Activated CD4-positive, alpha-beta T cell treated with anti-CD3 and anti-CD28 coated beads for 48 hours (primary cell): ENCODE measurements around the gene SLC22A17.
A peak's percentile ranks its signal among the peaks of the same experiment; 100 is the strongest.

Experiments used
- DNase-seq: peaks from one replicate; pipeline ENCODE4 v3.0.0-alpha.2; 2020

Gene SLC22A17

DNA sequence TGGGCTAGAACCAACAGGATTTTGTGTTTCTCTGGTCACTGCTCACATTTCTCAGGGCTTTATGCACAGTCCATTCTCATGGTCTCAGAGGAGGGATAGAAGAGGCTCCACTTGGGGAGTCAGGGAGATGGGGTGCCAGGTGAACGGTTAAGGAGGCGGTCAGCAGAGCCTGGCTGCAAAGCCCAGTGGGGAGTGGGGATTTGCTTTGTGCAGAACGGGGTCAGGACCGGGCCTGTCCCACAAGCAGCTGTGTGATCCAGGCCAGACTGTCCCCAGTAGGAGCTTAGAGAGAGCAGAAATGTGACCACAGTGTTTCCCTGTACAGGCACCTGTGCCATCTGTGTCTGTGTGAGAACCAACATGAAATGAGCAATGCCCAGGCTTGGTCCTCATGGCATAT, 28.3 kb upstream of the SLC22A17 start:
- no peak for DNase-seq

DNA sequence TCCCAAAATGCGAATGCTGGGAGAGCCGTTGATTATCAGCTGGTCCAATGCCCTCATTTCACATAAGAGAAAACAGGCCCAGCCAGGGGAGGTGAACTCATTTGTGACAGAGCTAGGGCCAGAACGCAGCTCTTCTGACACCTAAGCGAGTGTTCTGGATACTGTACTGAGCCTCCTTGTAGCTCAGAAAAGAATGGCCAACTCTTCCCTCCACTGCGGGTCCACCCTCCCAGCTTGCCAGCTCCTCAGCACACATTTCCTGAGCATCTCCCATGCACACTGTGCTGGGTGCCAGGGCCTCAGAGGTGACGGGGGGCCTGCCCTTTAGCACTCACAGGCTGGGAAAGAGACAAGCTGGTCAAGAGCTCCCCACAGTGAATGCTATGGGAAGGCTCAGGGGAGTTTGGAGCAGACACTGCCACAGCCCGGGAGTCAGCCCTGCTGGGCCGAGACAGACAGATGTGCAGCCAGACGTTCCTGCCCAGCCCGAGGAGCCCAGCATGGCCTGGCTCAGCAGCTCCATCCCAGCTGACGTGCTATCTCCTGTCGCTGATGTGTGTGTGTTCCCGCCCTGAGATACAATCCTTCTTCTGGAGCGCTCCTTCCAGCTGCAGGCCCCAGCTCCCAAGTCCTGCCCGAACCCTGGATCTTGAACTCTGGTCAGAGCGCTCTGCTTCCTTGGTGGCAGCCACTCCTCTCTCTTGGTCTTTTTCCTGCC, 27.7 kb upstream of the SLC22A17 start:
- no peak for DNase-seq

- DNase-seq = peak; percentile 76
Measured at GRCh38 chr14:23379366-23380196, 26.9 kb upstream of the SLC22A17 start.

DNA sequence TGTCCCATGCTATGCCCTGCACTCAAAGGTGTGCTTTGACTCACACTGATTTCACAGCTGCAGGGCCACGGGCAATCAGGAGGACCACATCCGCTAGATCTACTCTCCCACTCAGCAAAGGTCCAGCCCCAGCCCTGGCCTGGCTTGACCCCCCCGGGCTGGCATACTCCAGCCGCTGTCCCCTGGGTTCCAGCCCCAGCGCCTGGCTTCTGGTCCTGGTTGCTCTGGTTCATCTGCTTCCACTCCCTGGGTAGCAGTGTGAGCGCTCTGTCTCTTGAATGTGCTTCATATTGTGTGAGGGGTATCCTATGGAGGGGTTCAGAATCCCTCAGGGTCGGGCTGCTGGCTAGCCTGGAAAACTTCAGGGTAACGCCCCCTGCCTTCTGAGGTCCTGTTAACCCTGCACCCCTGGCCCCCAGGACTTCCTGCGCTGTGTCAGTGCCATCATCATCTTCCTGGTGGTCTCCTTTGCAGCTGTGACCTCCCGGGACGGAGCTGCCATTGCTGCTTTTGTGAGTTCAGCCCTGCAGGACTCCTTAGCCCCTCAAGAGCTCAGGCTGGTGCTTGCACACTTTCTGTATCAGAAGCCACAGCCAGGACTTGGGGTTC, 26.0 kb upstream of the SLC22A17 start:
- no peak for DNase-seq

- DNase-seq = no peak
Measured at GRCh38 chr14:23377573-23378563, 25.2 kb upstream of the SLC22A17 start.

DNA sequence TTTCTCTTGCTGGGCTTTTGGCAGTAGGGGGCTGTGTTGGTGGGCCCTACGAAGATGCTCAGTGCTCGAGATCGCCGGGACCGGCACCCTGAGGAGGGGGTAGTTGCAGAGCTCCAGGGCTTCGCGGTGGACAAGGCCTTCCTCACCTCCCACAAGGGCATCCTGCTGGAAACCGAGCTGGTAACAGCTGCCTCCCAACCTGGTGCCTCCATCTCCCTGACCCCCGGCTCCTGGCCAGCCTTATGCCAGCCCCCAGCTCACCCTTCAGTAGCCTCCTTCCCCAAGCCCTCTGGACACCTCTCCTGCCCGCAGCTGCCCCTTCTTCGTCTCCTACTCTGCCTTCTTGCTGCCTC, 24.5 kb upstream of the SLC22A17 start:
- no peak for DNase-seq

GRCh38 chr14:23376482-23377197, 24.0 kb upstream of the SLC22A17 start, which contains the start of gene CMTM5:
Gene CMTM5, plus strand, starts transcription at chr14:23377046. Its CDS starts 206 bp downstream, at chr14:23377252.
- no peak for DNase-seq

DNA sequence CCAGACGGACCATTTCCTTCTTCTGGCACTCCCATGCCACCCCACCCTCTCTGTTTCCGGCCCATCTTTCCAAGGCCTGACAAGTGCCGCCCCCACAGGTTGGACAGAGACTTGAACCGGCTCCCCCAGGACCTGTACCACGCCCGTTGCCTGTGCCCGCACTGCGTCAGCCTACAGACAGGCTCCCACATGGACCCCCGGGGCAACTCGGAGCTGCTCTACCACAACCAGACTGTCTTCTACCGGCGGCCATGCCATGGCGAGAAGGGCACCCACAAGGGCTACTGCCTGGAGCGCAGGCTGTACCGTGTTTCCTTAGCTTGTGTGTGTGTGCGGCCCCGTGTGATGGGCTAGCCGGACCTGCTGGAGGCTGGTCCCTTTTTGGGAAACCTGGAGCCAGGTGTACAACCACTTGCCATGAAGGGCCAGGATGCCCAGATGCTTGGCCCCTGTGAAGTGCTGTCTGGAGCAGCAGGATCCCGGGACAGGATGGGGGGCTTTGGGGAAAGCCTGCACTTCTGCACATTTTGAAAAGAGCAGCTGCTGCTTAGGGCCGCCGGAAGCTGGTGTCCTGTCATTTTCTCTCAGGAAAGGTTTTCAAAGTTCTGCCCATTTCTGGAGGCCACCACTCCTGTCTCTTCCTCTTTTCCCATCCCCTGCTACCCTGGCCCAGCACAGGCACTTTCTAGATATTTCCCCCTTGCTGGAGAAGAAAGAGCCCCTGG, 23.0 kb upstream of the SLC22A17 start:
- DNase-seq = no peak

DNA sequence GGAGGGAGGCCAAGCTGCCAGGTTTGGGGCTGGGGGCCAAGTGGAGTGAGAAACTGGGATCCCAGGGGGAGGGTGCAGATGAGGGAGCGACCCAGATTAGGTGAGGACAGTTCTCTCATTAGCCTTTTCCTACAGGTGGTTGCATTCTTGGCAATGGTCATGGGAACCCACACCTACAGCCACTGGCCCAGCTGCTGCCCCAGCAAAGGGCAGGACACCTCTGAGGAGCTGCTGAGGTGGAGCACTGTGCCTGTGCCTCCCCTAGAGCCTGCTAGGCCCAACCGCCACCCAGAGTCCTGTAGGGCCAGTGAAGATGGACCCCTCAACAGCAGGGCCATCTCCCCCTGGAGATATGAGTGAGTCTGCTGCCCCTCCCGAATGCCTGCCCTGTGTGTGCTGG, 20.4 kb upstream of the SLC22A17 start:
- no peak for DNase-seq

DNA sequence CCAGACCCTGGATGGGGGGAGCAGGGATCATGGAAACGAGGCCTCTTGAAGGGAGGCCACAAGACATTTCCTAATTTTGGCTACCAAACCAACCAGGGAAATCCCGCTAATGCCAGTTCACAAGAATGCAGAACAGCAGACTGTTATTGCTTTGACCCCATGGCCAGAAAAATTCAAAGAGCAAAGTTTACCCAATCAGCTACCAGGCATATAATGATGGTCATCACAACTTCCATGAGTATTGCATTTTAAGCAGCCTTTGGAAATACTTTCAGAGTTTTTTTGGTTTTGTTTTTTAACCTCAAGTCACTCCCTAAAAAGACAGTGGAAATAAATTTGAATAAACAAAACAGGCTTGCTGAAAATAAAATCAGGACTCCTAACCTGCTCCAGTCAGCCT, 19.8 kb upstream of the SLC22A17 start, which contains the start of gene IL25:
TSS of gene IL25 (plus strand) at position 301 of the 400 bp plus-strand sequence.
- DNase-seq = no peak

DNA sequence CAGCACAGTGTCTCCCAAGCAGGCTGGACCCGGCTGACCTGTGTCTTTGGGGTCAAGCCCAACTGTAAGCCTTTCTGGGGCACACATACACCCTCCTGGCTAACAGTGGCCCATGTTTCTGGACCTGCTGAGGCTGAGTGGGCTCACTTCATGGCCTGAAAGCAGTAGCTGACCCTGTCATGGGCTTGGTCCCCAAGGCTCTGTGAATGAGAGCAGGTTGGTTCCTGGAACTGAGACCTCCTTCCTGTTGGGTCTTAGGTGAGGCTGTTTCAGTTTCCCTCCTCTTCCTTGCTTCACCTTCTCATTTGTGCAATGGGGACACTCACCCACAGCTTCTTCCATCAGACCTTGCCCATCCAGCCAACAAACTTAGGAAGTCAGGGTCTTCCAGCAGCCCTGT, 19.2 kb upstream of the SLC22A17 start:
- no peak for DNase-seq

DNA sequence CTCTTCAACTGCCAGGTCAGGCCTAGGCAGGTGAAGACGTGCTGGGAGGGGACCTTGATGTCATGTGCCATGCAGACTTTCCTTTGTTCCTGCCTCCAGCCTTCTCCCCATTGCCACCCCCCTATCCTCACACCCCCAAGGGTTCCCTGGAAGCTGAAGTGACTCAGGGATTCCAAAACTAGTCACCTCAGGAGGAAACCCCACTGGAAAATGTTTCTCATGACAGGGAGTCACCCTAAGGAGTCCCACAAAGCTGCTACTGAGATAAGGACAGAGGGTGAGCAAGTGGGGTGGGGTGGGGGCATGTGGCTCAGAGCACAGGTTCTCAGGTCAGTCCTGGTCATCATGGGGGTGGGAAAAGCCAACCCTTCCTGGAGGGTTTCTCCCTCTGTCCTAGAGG, 17.5 kb upstream of the SLC22A17 start:
- DNase-seq = no peak

DNA sequence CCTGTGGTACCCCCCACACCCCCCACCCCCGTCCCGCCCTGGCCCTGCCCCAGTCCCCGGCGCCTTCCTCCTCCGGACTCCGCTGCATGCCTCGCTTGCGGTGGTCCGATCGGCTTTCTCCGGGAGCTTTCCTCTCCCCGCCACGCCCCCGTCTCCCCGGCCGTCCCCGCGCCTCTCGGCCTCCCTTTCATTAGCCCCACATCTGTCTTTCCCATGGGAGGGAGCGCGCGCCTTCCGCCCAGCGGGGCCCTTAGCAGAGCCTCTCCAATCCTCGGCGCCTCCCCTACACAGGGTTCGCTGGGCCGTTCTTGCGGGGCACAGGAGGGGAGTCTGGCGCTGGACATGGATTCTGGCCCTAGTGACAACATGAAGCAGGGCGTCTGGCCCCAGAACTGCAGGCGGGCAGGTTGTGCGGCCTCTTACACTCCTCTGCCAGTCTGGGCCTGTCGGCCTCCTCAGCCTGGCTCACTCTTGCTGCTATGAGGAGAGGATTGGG, 13.8 kb upstream of the SLC22A17 start:
- DNase-seq = no peak

DNA sequence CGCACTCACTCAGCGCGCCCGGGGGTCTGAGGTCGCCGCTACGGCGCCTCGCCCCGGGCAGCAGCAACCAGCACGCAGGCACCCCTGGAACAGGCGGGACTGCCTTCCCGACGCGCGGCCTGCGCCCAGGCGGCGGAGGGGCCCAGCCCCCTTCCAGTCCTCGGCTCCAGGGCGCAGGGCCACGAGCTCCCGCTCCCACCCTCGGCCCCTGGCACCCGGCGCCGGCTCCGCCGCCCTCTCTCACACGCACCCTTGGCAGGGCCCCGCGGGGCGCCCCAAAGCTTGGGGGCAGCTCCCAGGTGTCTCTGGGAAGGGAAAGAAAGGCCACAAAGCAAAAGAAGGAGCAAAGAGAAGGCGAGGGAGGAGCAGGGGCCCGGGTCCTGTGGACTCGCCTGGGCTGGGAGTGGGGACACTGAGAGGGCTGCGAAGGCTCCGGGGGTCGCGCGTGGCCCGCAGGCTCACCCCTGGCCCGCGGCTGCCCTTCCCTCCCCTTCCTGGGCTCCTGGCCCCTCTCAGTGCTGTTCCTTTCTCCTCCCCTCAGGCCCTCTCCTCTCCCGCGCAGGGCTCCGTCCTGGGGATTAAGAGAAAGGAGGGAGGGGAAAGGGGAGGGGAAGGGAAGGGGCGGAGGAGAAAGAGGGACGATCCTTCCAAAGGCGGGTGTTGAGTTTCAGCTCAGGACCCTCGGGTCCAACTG, 13.2 kb upstream of the SLC22A17 start:
- DNase-seq = no peak

DNA sequence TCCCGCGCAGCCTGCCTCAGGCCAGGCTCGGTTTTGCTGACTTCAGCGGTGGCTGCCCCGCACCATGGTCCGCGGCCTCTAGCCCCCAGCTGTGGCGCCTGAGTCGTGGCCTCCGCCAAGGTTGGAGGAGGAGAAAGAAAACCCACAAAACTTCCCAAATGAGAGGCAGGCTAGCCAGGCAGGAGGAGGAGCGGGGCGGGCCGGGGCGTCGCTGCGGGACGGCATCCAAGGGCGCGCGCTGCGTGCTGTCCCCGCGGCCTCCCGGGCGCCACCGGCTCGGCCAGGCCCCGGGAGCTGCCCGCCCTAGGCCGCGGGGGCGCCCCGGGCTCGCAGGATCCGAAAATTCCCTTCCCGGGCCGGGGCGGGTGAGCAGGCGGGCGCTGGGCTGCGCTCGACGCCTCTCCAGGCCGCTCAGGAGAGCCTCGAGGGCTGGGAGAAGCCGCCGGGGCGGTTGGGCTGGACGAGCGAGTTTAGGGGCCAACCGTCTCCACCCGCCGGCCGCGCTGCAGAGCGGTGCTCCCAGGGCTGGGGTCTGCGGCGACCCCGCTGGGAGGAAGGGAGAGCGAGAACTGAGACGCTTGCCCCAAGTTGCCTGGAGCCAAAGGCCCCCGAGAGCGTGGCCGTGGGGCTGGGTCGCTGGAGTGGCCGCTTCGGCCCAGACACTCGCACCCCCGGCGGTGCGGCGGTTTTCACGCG, 12.5 kb upstream of the SLC22A17 start, which contains the start of gene EFS:
TSS of gene EFS (minus strand) at position 137 of the 696 bp plus-strand sequence. CDS start 147 bp downstream, outside the sequence.
- DNase-seq = no peak

DNA sequence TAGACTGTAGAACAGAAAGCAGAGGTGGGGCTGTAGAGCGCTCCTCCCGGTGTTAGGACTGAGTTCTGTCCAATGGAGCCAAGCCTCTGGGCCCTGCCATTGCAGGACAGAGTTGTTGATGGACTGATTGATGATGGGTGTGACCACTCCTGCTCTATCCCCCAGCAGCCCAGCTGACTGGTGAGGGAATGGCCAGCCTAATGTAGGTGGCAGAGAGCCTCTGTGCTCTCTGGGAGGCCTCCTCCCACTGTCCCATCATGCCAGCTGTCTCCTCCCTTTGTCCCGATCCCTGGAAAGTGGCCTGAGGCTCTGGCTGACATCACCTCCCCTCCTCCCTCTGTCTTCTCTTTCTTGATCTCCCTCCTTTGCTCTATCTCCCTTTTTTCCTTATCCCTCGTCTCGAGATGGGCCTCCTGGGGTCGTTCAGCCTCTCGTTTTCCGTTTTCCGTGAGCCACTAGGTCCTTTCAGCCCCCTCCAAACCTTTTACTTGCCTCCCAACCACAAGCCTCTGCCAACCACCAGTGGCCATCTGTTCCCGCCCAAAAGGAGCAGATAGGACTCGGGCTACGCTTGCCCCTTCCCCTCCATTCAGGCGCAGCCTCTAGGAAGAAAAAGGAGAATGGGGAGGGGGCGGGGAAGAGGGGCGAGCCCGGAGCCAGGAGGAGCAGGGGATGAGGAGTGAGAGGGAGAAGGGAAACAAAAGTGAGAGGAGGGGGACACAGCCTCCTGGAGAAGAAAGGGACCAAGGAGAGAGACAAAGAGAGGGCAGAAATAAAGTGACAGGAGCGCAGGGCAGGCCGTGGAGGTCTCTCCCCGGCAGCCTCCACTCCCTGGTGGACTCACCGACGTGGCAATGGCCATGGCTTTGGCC, 11.7 kb upstream of the SLC22A17 start:
- DNase-seq = no peak

- no peak for DNase-seq
Measured at GRCh38 chr14:23362200-23362599, 9.5 kb upstream of the SLC22A17 start.

DNA sequence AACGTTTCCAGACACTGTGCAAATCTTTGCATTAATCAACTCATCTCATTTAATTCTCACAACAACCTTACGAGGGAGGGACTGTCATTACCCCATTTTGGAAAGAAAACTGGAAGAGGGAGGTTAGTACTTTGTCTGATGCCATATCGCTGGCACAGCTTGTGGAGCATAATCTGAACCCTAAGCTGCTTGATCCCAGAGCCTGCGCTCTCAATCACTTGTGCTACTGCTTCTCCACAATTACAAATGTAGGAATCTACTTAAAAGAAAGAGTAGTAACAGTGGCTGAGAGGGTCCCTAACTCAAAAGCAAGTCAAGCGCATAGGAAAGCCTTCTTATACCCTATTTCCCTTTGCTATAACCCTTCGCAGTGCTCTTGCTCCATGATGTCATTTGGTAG, 9.1 kb upstream of the SLC22A17 start:
- no peak for DNase-seq

DNA sequence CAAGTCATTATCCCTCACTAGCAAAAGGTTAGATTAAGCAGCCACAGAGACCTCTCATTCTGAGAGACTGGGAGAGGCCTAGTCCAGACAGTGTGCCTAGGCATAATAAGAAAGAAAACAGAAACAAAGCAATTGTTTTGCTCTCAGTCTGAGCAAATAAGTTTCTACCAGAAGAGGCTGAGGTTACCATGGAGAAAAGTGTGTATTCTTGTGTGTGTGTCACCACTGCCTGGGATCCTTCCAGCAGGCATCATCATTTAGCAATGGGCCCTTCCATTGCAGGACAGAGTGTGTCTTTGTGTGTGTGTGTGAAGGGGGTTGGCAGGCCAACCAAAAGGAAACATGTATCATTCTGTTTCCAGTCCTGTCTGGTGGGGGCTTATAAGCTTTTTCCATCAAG, 8.6 kb upstream of the SLC22A17 start:
- DNase-seq = no peak
